Thoracic aorta (tissue), 2 donors: ENCODE results near the gene PIANP. TPM values are rescaled to one million over a fixed set of nuclear protein-coding genes. Genes with fewer than 3 reads are reported as not detected.
"Not testable (repeated sequence)": the region's sequence is repeated elsewhere in the genome, so short reads cannot be mapped to it uniquely, and the experiment has no call there.

Source experiments
- ATAC-seq: fragments of 150-250 bp; one replicate; pipeline ENCODE4 v1.8.0; 2017; ENCODE audit warnings: low read depth; ENCODE audit not compliant: insufficient number of reproducible peaks, low FRiP score
- DNase-seq: peaks from one replicate; pipeline ENCODE4 v3.0.0-alpha.2; 2020; ENCODE audit warnings: low spot score
- H3K27ac ChIP-seq, 2 donors: fragments of 200-600 bp; sonication (generic); 1 replicate in 1 of 2; 2 replicates in 1 of 2; pipeline ENCODE4 v1.5.1; 2016; ENCODE audit warnings: mild to moderate bottlenecking in 2 of 2, moderate library complexity in 2 of 2
- H3K27me3 ChIP-seq: fragments of 200-600 bp; sonication (generic); replicated peaks from 2 replicates; pipeline ENCODE4 v1.6.0; 2016; ENCODE audit warnings: mild to moderate bottlenecking; ENCODE audit not compliant: insufficient read depth
- H3K36me3 ChIP-seq: fragments of 200-600 bp; sonication (generic); one replicate; pipeline ENCODE4 v1.5.1; 2016
- H3K4me1 ChIP-seq, 2 donors: fragments of 200-600 bp; sonication (generic); 1 replicate in 1 of 2; 2 replicates in 1 of 2; pipeline versions ENCODE4 v1.5.1 to v1.6.0; 2016; ENCODE audit warnings: low read depth in 2 of 2, mild to moderate bottlenecking in 1 of 2; ENCODE audit not compliant: control insufficient read depth in 1 of 2
- H3K4me3 ChIP-seq: fragments of 200-600 bp; sonication (generic); 2 replicates; pipeline ENCODE4 v1.5.1; 2016; ENCODE audit warnings: mild to moderate bottlenecking
- H3K9me3 ChIP-seq: fragments of 200-600 bp; sonication (generic); 2 replicates; pipeline ENCODE4 v1.5.1; 2016
- CTCF ChIP-seq: fragments of 200-600 bp; sonication (generic); IDR thresholded peaks from one replicate; pipeline ENCODE4 v1.5.1; 2019; ENCODE audit warnings: antibody characterized with exemption
- total RNA-seq, 2 donors: library from RNA; depleted of rRNA; stranded (reverse); fragments of >200 nt; gene quantifications; one replicate each; pipeline versions ENCODE4 v1.1.0 to v1.2.3, GENCODE V29; 2016

Gene PIANP
- total RNA-seq, 2 donors from 2014 or later: 3.1 to 4.2 TPM

DNA sequence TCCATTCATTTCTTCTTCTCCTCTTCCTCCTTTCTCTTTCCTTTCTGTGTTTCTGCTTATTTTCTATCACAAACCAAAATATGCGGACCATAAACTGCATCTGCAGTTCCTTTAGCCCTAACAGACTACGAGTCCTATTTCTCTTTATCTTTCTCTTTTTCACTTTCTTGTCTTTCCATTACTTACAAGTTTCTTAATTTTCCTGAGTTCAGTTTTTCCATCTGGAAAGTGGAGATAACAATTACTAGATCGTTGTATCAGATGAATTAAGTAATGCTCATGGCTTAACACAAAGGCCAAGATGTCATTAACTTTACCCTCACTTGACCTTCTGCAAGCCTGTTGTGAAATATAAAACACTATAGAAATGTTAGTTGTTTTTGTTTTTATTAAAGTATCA is 22.2 kb upstream of the PIANP start:
- Histone ChIP-seq H3K4me3 (no peak overlapping the region), H3K9me3 (no peaks in the 10 kb centered on the region), H3K4me1 (peaks cover 10 to 12% of the 10 kb centered on the region in 2 donors), H3K36me3 (peaks cover 3% of the 10 kb centered on the region), H3K27me3 (no peaks in the 10 kb centered on the region), H3K27ac (no peak overlapping the region)
- DNase-seq: no peak
- no peak for ATAC-seq
- no peak for TF ChIP-seq CTCF

DNA sequence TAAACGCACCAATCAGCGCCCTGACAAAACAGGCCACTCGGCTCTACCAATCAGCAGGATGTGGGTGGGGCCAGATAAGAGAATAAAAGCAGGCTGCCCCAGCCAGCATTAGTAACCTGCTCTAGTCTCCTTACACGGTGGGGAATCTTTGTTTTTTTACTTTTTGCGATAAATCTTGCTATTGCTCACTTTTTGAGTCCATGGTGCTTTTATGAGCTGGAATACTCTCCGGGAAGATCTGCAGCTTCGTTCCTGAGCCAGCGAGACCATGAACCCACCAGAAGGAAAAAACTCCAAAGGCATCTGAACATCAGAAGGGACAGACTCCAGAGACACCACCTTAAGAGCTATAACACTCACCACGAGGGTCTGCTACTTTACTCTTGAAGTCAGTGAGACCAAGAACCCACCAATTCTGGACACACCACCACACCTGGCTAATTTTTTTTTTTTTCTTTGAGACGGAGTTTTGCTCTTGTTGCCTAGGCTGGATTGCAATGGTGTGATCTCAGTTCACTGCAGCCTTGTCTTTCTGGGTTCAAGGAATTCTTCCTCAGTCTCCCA is 16.3 kb upstream of the PIANP start:
- Histone ChIP-seq H3K4me1 (no peaks in the 10 kb centered on the region), H3K9me3 (no peaks in the 10 kb centered on the region), H3K27me3 (no peaks in the 10 kb centered on the region), H3K4me3 (no peak overlapping the region), H3K27ac (no peak overlapping the region), H3K36me3 (no peaks in the 10 kb centered on the region)
- ATAC-seq (no peak), DNase-seq (no peak)
- TF ChIP-seq CTCF: no peak

DNA sequence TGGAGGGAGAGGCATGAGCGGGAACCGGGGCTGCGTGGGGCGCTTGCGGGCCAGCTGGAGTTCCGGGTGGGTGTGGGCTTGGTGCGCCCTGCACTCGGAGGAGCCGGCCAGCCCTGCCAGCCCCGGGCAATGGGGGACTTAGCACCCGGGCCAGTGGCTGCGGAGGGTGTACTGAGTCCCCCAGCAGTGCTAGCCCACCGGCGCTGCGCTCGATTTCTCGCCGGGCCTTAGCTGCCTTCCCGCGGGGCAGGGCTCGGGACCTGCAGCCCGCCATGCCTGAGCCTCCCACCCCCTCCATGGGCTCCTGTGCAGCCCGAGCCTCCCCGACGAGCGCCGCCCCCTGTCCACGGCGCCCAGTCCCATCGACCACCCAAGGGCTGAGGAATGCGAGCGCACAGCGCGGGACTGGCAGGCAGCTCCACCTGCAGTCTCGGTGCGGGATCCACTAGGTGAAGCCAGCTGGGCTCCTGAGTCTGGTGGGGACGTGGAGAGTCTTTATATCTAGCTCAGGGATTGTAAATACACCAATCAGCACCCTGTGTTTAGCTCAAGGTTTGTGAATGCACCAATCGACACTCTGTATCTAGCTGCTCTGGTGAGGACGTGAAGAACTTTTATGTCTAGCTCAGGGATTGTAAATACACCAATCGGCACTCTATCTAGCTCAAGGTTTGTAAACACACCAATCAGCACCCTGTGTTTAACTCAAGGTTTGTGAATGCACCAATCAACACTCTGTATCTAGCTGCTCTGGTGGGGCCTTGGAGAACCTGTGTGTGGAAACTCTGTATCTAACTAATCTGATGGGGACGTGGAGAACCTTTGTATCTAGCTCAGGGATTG is 15.6 kb upstream of the PIANP start:
- DNase-seq, H3K9me3 ChIP-seq, H3K27ac ChIP-seq, ATAC-seq, H3K27me3 ChIP-seq, H3K4me1 ChIP-seq, H3K4me3 ChIP-seq, H3K36me3 ChIP-seq: not testable (repeated sequence)

DNA sequence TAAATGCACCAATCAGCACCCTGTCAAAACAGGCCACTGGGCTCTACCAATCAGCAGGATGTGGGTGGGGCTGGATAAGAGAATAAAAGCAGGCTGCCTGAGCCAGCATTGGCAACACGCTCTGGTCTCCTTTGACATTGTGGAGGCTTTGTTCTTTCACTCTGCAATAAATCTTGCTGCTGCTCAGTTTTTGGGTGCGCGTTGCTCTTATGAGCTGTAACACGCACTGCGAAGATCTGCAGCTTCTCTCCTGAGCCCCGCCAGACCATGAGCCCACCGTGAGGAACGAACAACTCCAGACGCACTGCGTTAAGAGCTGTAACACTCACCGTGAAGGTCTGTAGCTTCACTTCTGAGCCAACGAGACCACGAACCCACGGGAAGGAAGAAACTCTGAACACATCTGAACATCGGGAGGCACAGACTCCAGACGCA is 8.4 kb upstream of the PIANP start:
- no peaks in the 10 kb centered on the region for H3K27me3 ChIP-seq
- no peak for TF ChIP-seq CTCF
- H3K27ac ChIP-seq: no peak overlapping the region
- ATAC-seq (no peak), DNase-seq (no peak)
- H3K36me3 ChIP-seq: no peaks in the 10 kb centered on the region
- H3K4me3 ChIP-seq: no peak overlapping the region
- no peaks in the 10 kb centered on the region for H3K4me1 ChIP-seq
- H3K9me3 ChIP-seq: no peaks in the 10 kb centered on the region

DNA sequence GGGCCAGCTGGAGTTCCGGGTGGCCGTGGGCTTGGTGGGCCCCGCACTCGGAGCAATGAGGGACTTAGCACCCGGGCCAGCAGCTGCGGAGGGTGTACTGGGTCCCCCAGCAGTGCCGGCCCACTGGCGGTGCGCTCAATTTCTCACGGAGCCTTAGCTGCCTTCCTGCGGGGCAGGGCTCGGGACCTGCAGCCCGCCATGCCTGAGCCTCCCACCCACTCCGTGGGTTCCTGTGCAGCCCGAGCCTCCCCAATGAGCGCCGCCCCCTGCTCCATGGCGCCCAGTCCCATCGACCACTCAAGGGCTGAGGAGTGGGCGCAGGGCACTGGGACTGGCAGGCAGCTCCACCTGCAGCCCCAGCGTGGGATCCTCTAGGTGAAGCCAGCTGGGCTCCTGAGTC is 7.7 kb upstream of the PIANP start:
- not testable (repeated sequence) for H3K27me3 ChIP-seq, H3K4me1 ChIP-seq, H3K4me3 ChIP-seq, DNase-seq, ATAC-seq, H3K27ac ChIP-seq, H3K9me3 ChIP-seq, H3K36me3 ChIP-seq

- DNase-seq: no peak
- Histone ChIP-seq H3K4me1 (peaks cover 0 to 15% of the 10 kb centered on the region in 2 donors), H3K27ac (no peak overlapping the region), H3K4me3 (no peak overlapping the region), H3K36me3 (no peaks in the 10 kb centered on the region), H3K27me3 (no peaks in the 10 kb centered on the region), H3K9me3 (no peaks in the 10 kb centered on the region)
- no peak for ATAC-seq
- TF ChIP-seq CTCF: no peak
Measured at GRCh38 chr12:6703631-6704030, 3.0 kb upstream of the PIANP start.
